ENCODE measurements around the gene DNAJC1.

DNA sequence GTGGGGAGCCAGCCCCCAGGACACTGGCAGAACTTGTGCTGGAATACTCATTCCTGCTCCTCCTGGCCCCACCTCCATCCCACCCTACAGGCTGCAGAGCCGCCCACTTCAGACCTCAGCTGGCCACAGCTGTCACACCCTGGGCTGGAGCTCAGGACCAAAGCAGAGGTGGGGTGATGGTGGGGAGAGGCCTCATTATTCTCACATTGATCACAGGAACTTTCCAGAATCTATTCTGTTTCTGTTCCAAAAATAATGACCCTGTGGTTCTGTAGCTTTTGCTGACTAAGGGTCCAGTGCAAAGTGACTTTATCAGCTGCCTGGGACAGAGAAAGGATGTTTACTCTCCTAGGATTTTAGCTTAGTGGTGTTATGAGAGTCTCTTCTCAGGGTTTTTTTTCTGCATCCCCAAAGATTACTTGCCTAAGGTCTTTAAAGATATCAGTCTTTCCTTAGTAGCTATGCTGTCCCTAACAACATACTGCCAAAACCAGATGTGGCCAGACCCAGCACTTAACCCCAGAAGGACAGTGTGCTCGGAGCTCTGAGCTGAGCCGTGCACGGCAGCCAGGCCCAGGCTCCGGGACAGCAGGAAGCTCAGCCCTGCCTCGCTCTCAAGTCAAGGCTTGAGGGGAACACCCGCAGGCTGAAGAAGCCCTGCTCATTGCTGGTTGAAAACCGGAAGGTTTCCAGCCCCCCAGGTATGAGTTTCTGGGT is 246.2 kb downstream of the DNAJC1 start:
- TF ChIP-seq POLR2A (IDR thresholded peaks at IDR 0.05): no peak
- TF ChIP-seq, protein P1, sequence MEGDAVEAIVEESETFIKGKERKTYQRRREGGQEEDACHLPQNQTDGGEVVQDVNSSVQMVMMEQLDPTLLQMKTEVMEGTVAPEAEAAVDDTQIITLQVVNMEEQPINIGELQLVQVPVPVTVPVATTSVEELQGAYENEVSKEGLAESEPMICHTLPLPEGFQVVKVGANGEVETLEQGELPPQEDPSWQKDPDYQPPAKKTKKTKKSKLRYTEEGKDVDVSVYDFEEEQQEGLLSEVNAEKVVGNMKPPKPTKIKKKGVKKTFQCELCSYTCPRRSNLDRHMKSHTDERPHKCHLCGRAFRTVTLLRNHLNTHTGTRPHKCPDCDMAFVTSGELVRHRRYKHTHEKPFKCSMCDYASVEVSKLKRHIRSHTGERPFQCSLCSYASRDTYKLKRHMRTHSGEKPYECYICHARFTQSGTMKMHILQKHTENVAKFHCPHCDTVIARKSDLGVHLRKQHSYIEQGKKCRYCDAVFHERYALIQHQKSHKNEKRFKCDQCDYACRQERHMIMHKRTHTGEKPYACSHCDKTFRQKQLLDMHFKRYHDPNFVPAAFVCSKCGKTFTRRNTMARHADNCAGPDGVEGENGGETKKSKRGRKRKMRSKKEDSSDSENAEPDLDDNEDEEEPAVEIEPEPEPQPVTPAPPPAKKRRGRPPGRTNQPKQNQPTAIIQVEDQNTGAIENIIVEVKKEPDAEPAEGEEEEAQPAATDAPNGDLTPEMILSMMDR (IDR thresholded peaks at IDR 0.05): no peak
